T-cell (primary cell): ENCODE measurements around the gene RPS28. TPM values are rescaled to one million over a fixed set of nuclear protein-coding genes. Genes with fewer than 3 reads are reported as not detected.
A peak's percentile ranks its signal among the peaks of the same experiment; 100 is the strongest.
"Not testable (repeated sequence)": the region's sequence is repeated elsewhere in the genome, so short reads cannot be mapped to it uniquely, and the experiment has no call there.

Source experiments
- ATAC-seq, 4 experiments: fragments of 200-7000 bp in 3 of 4; fragments of 150-1000 bp in 1 of 4; cut with Tn5 transposase; replicated peaks in 1 of 4; 1 replicate in 3 of 4; 2 replicates in 1 of 4; pipeline ENCODE4 v1.10.0; 2021; ENCODE audit warnings: moderate library complexity in 3 of 4, mild to moderate bottlenecking in 2 of 4, moderate number of reproducible peaks in 1 of 4
- CTCF ChIA-PET, 2 donors: fragments of 300-600 bp; sonication (Branson Sonifier 250); formaldehyde crosslinking; loops; one replicate each; lab custom pipeline; 2022; ENCODE audit warnings: antibody characterized with exemption in 2 of 2; lab: Charles Lee
- POLR2A ChIA-PET, 2 donors: fragments of 300-600 bp; sonication (Branson Sonifier 250); formaldehyde crosslinking; loops; one replicate each; lab custom pipeline; 2022; ENCODE audit warnings: antibody characterized with exemption in 2 of 2; lab: Charles Lee
- DNase-seq, 35 experiments: peaks; one replicate each; pipeline versions ENCODE4 v3.0.0 to v3.0.0-alpha.2; 2013 to 2023
- H3K27ac ChIP-seq: one replicate; pipeline ENCODE4 v1.5.1; 2013; ENCODE audit warnings: low read length
- H3K27me3 ChIP-seq, 2 experiments: replicated peaks in 1 of 2; 1 replicate in 1 of 2; 2 replicates in 1 of 2; pipeline versions ENCODE4 v1.6.1 to v1.7.0; 2013; ENCODE audit warnings: low read length in 1 of 2, mixed read lengths in 1 of 2; ENCODE audit not compliant: control insufficient read depth in 2 of 2, insufficient read depth in 2 of 2; ENCODE audit errors: extremely low read depth in 1 of 2
- H3K36me3 ChIP-seq, 2 donors: 1 replicate in 1 of 2; 2 replicates in 1 of 2; pipeline versions ENCODE4 v1.6.1 to v1.7.0; 2013; ENCODE audit warnings: low read length in 1 of 2; ENCODE audit not compliant: control insufficient read depth in 2 of 2, insufficient read depth in 1 of 2; ENCODE audit errors: extremely low read depth in 1 of 2
- H3K4me1 ChIP-seq, 2 experiments: 1 replicate in 1 of 2; 2 replicates in 1 of 2; pipeline versions ENCODE4 v1.6.1 to v1.7.0; 2013; ENCODE audit warnings: low read length in 2 of 2, mixed read lengths in 1 of 2; ENCODE audit not compliant: insufficient read depth in 2 of 2, control insufficient read depth in 1 of 2; ENCODE audit errors: extremely low read depth in 1 of 2
- H3K4me3 ChIP-seq, 2 donors: 1 replicate in 1 of 2; 2 replicates in 1 of 2; pipeline versions ENCODE4 v1.5.1 to v1.7.0; 2013; ENCODE audit warnings: mild to moderate bottlenecking in 2 of 2, low read length in 1 of 2, moderate library complexity in 1 of 2; ENCODE audit not compliant: control insufficient read depth in 1 of 2; ENCODE audit errors: extremely low read depth in 1 of 2
- H3K9me3 ChIP-seq: 2 replicates; pipeline ENCODE4 v1.7.0; 2013
- H3K27ac Mint-ChIP-seq, 2 donors: one replicate each; pipeline ENCODE4 v1.8.0; 2020 to 2021; ENCODE audit warnings: mild to moderate bottlenecking in 2 of 2, mixed read lengths in 2 of 2
- H3K27me3 Mint-ChIP-seq, 2 donors: one replicate each; pipeline ENCODE4 v1.8.0; 2021 to 2022; ENCODE audit warnings: mixed read lengths in 2 of 2
- H3K36me3 Mint-ChIP-seq: one replicate; pipeline ENCODE4 v1.8.0; 2021; ENCODE audit warnings: mixed read lengths
- H3K4me1 Mint-ChIP-seq, 3 donors: one replicate each; pipeline ENCODE4 v1.8.0; 2020 to 2022; ENCODE audit warnings: mixed read lengths in 3 of 3, mild to moderate bottlenecking in 1 of 3
- H3K4me3 Mint-ChIP-seq, 3 donors: one replicate each; pipeline ENCODE4 v1.8.0; 2020 to 2022; ENCODE audit warnings: mild to moderate bottlenecking in 3 of 3, mixed read lengths in 3 of 3, moderate library complexity in 3 of 3
- H3K9me3 Mint-ChIP-seq, 3 donors: one replicate each; pipeline ENCODE4 v1.8.0; 2020 to 2022; ENCODE audit warnings: mixed read lengths in 3 of 3
- WGBS: methylation state at CpG from one replicate; pipeline ENCODE4 v1.1.5; 2013; ENCODE audit warnings: missing lambda C conversion rate; ENCODE audit not compliant: insufficient coverage; 5-methylcytosine and 5-hydroxymethylcytosine counted together
- total RNA-seq, 35 experiments: library from RNA in 6 of 35; stranded (reverse) in 6 of 35; fragments of 120-200 nt in 1 of 35; gene quantifications; one replicate each; pipeline versions ENCODE4 v1.2.1 to v1.2.4 and lab custom pipeline; 2013 to 2026

Gene RPS28
- total RNA-seq, 5 donors from 2014 or later (not counting 1 experiment from before 2014, with no cell fraction given): 2,995 to 3,551 (median 3,317) TPM

DNA sequence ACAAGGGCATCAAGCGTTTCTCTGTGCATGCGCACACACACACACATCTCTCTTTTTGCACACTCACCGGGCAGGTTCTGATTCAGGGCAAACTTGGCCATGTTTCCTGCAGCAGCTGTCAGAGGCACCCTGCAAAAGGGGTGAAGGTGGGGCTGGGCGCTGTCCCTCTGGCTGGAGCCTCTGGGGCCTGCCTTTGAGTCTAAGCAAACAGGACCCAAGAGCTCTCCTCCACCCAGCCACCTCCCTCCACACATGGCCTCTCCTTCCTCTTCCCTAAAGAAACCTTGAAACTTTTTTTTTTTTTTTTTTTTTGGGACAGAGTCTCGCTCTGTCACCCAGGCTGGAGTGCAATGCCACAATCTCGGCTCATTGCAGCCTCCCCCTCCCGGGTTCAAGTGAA, 16.4 kb downstream of the RPS28 start:
- H3K27ac Mint-ChIP-seq: no peak overlapping the region
- ATAC-seq (no peak), DNase-seq (no peak)
- peaks cover 4 to 10% (median 6%) of the 10 kb centered on the region in 3 donors for H3K4me1 Mint-ChIP-seq
- peaks cover 4 to 53% of the 10 kb centered on the region in 2 experiments for H3K27me3 ChIP-seq
- POLR2A ChIA-PET: no interaction called here
- H3K4me1 ChIP-seq: peaks cover 0 to 26% of the 10 kb centered on the region in 2 experiments
- no peaks in the 10 kb centered on the region for H3K36me3 Mint-ChIP-seq
- no peaks in the 10 kb centered on the region for H3K36me3 ChIP-seq
- CTCF ChIA-PET: interaction anchor here in 1 of 2 donors (0.7 kb wide), 1 partner anchor 564 kb away, joined by 7 read pairs; no protein-coding TSS in a partner anchor
- no peaks in the 10 kb centered on the region for H3K9me3 ChIP-seq
- H3K27me3 Mint-ChIP-seq: peaks cover 13 to 45% of the 10 kb centered on the region in 2 donors
- H3K9me3 Mint-ChIP-seq: no peaks in the 10 kb centered on the region
- H3K27ac ChIP-seq: no peak overlapping the region
- no peak overlapping the region for H3K4me3 ChIP-seq
- 81% methylated on average over 3 of the region's 7 CpGs for WGBS
- peak overlapping the region in 1 of 3 donors; percentile 10 for H3K4me3 Mint-ChIP-seq

DNA sequence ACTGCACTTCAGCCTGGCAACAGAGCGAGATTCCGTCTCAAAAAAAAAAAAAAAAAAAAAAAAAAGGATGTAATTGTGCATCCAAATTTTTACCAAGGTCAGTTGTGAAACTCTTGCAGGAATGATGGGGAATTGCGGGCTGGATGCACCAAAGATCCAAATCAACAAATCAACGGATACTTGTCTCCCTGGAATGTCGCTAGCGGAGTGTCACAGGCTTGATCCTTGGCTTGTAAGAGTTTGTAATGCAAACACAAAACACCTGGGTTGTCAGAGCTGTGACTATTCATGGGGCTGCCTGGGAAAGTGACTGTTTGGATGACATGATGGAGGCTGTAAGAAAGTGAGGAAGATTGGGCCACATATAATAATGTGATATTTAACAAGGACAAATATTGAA, 17.5 kb downstream of the RPS28 start:
- WGBS: no CpG with 5 or more reads among the region's 6 CpGs
- no peak overlapping the region for H3K27ac ChIP-seq
- CTCF ChIA-PET: no interaction called here
- H3K4me3 Mint-ChIP-seq: no peak overlapping the region
- H3K27ac Mint-ChIP-seq: no peak overlapping the region
- no peaks in the 10 kb centered on the region for H3K36me3 Mint-ChIP-seq
- peaks cover 4 to 12% (median 11%) of the 10 kb centered on the region in 3 donors for H3K4me1 Mint-ChIP-seq
- peaks cover 0 to 35% of the 10 kb centered on the region in 2 experiments for H3K4me1 ChIP-seq
- DNase-seq (no peak), ATAC-seq (no peak)
- peaks cover 13 to 42% of the 10 kb centered on the region in 2 donors for H3K27me3 Mint-ChIP-seq
- H3K9me3 ChIP-seq: no peaks in the 10 kb centered on the region
- POLR2A ChIA-PET: no interaction called here
- no peaks in the 10 kb centered on the region for H3K36me3 ChIP-seq
- H3K9me3 Mint-ChIP-seq: no peaks in the 10 kb centered on the region
- H3K27me3 ChIP-seq: peaks cover 4 to 54% of the 10 kb centered on the region in 2 experiments
- no peak overlapping the region for H3K4me3 ChIP-seq

DNA sequence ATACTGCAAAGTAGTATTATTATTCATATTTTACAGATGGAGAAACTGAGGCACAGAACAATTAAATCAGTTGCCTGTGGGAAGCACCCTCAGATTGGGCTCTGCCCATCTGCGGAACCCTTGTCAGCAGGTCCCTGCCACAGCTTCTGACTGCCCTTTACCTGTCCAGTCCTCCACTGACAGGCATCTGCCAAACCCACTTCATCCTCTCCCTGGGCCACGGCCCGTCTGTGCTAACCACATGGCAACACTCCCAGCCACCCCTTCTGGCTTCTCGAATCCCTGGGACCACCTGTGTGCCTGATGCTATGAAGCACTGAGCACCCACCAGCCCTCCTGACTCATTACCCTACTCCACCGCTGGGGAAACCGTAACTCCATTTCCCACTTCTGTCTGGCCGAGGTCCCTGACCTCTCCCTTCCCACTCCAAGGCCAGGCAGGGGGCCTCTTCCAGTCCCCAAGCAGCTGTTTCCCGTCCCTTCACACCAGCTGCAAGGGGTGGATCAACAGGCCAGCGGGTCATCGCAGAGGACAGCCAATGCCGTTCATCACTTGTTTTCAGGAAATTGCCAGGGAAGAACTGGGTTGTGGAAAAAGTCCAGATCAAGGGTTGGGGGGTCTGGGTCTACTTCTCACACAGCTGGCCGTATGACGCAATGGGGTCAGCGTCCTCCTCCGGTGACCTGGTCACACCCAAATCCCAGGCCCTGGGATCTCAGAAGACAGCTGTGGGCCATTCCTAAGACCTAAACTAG, 19.2 kb downstream of the RPS28 start:
- Histone ChIP-seq H3K36me3 (no peaks in the 10 kb centered on the region), H3K9me3 (no peaks in the 10 kb centered on the region), H3K27ac (no peak overlapping the region), H3K4me1 (peaks cover 0 to 28% of the 10 kb centered on the region in 2 experiments), H3K4me3 (no peak overlapping the region), H3K27me3 (peaks cover 2 to 54% of the 10 kb centered on the region in 2 experiments)
- no peaks in the 10 kb centered on the region for H3K36me3 Mint-ChIP-seq
- H3K4me3 Mint-ChIP-seq: no peak overlapping the region
- WGBS: 37% methylated on average over 13 of the region's 15 CpGs
- CTCF ChIA-PET: interaction anchor here in 1 of 2 donors (0.6 to 1.0 kb wide), 4 partner anchors 19 to 241 kb away, joined by 3 to 6 read pairs (median 4); partner anchors contain the start of genes NDUFA7 and RPS28
- DNase-seq (no peak), ATAC-seq (no peak)
- peaks cover 13 to 40% of the 10 kb centered on the region in 2 donors for H3K27me3 Mint-ChIP-seq
- POLR2A ChIA-PET: interaction anchor here in 1 of 2 donors (1.1 kb wide), 1 partner anchor 16 kb away, joined by 7 read pairs; no protein-coding TSS in a partner anchor
- H3K27ac Mint-ChIP-seq: no peak overlapping the region
- peaks cover 4 to 11% (median 9%) of the 10 kb centered on the region in 3 donors for H3K4me1 Mint-ChIP-seq
- no peaks in the 10 kb centered on the region for H3K9me3 Mint-ChIP-seq

DNA sequence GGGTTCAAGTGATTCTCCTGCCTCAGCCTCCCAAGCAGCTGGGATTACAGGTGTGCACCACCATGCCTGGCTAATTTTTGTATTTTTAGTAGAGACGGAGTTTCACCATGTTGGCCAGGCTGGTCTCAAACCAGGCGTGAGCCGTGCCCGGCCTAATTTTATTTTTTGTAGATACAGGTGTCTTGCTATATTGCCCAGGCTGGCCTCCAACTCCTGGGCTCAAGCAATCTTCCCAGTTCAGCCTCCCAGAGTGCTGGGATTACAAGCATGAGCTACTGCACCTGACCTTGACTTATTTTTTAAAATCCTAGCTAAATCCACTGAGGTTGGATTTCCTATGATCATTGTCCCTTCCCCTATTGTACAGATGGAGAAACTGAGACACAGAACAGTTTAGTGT, 20.2 kb downstream of the RPS28 start:
- not testable (repeated sequence) for ATAC-seq, H3K4me1 Mint-ChIP-seq, H3K27ac ChIP-seq, H3K36me3 Mint-ChIP-seq, H3K27ac Mint-ChIP-seq, H3K4me3 ChIP-seq, H3K36me3 ChIP-seq, DNase-seq, H3K9me3 ChIP-seq, H3K9me3 Mint-ChIP-seq
- Mint-ChIP-seq H3K27me3 (peaks cover 8 to 30% of the 10 kb centered on the region in 2 donors), H3K4me3 (peak overlapping the region; percentile 43 to 80 (median 73))
- Histone ChIP-seq H3K4me1 (peaks cover 0 to 21% of the 10 kb centered on the region in 2 experiments), H3K27me3 (peaks cover 2 to 44% of the 10 kb centered on the region in 2 experiments)
- ChIA-PET CTCF (interaction anchor here in 1 of 2 donors (1.0 kb wide), 1 partner anchor 20 kb away, joined by 3 read pairs; the partner anchor contains the start of genes NDUFA7 and RPS28), POLR2A (interaction anchor here in 1 of 2 donors (0.6 to 1.1 kb wide), 2 partner anchors 17 to 1617 kb away, joined by 3 to 7 read pairs; no protein-coding TSS in a partner anchor)
- WGBS: 90% methylated on average over 2 of the region's 4 CpGs

DNA sequence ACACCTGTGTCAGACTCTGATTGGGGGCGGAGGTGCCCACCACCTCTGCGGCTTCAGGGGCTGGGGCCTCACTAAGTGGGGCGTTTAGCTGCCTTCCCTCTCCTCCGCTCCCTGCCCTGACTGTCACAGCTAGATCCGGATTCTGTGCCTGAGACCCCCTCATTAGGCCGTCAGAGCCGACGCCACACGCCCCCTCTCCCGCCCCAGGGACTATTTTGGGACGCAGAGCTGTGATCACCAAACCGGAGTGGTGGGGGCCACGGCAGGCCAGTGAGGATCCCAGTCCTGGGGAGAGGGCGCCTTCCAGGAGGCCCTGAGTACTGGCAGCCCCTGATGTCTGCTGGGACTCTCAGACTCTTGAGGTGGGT, 21.0 kb downstream of the RPS28 start:
- no peaks in the 10 kb centered on the region for H3K9me3 ChIP-seq
- no peaks in the 10 kb centered on the region for H3K36me3 Mint-ChIP-seq
- ChIA-PET CTCF (no interaction called here), POLR2A (no interaction called here)
- ATAC-seq: no peak
- peak overlapping the region; percentile 37 to 80 (median 73) for H3K4me3 Mint-ChIP-seq
- 45% methylated on average over 10 of the region's 14 CpGs for WGBS
- peaks cover 0 to 21% of the 10 kb centered on the region in 2 experiments for H3K4me1 ChIP-seq
- peaks cover 2 to 37% of the 10 kb centered on the region in 2 experiments for H3K27me3 ChIP-seq
- H3K4me1 Mint-ChIP-seq: peaks cover 0 to 8% (median 5%) of the 10 kb centered on the region in 3 donors
- H3K9me3 Mint-ChIP-seq: no peaks in the 10 kb centered on the region
- no peak overlapping the region for H3K27ac Mint-ChIP-seq
- H3K27me3 Mint-ChIP-seq: peaks cover 4 to 24% of the 10 kb centered on the region in 2 donors
- DNase-seq: no peak
- peak overlapping the region in 1 of 2 donors; percentile 76 for H3K4me3 ChIP-seq
- no peak overlapping the region for H3K27ac ChIP-seq
- H3K36me3 ChIP-seq: no peaks in the 10 kb centered on the region

DNA sequence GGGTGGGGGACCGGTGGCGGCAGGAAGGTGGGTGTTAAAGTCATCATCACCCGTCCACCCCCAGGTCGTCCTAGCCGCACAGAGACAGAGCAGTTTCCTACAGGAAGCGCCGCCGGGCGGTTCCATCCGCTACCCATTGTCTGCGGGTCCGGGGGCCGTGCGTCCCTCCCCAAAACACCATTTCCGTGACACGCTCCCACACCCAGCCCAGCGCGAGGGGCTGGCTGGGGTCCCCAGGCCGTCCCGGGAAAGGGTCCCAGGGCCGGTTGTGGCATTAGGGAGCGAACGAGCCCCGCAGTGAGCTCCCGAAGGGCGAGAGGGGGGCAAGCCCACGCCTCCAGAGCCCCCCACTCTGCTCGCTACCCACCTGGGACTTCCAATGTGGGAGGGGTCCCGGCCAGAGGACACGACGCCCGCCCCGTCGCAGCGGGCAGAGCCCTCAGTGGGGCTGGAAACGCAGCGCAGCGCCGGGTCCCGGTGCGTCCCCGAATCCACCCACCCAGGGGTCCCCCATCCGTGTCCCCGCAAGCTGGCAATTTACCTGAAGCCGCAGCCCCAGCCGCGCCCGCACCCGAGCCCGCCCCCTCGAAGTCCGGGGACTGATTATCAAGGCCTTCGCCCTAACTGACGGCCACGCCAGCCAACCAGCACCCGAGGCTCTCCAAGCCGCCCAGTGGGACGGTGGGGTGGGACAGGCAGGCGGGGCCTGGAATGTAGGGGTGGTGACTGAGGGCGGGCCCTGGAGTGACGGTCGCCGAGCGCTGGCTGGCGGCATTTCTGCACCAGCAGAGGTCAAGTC, 21.6 kb downstream of the RPS28 start, which contains the start of gene KANK3:
KANK3 (minus strand) TSS at position 579 of the 799 bp plus-strand sequence. CDS start 5,434 bp downstream, outside the sequence.
- peak within 1 kb of the TSS; percentile 62 for H3K27ac ChIP-seq
- DNase-seq (peak; percentile 83 to 96 (median 91)), ATAC-seq (peak; percentile 100)
- H3K27me3 ChIP-seq: peaks cover 2 to 31% of the 10 kb centered on the region in 2 experiments
- peaks cover 0 to 21% of the 10 kb centered on the region in 2 experiments for H3K4me1 ChIP-seq
- WGBS: 1% methylated on average over 58 of the region's 65 CpGs
- ChIA-PET CTCF (interaction anchor here in 1 of 2 donors (0.6 kb wide), 1 partner anchor 220 kb away, joined by 3 read pairs; no protein-coding TSS in a partner anchor), POLR2A (no interaction called here)
- Mint-ChIP-seq H3K27ac (no peak within 1 kb of the TSS), H3K4me1 (peaks cover 0 to 8% (median 5%) of the 10 kb centered on the region in 3 donors), H3K36me3 (no peaks in the 10 kb centered on the region), H3K4me3 (peak within 1 kb of the TSS; percentile 73 to 82 (median 80)), H3K27me3 (peaks cover 0 to 18% of the 10 kb centered on the region in 2 donors), H3K9me3 (no peaks in the 10 kb centered on the region)
- peak within 1 kb of the TSS; percentile 74 to 76 for H3K4me3 ChIP-seq
- H3K9me3 ChIP-seq: no peaks in the 10 kb centered on the region
- no peaks in the 10 kb centered on the region for H3K36me3 ChIP-seq
